HG03354 (cell line): Measurements from ENCODE around the gene PHLPP1.

Experiments
- ATAC-seq: cut with Tn5 transposase; IDR thresholded peaks from one replicate; pipeline ENCODE4 v1.9.1; 2021; ENCODE audit warnings: mild to moderate bottlenecking; ENCODE audit not compliant: unreplicated experiment, poor library complexity, severe bottlenecking

Gene PHLPP1

DNA sequence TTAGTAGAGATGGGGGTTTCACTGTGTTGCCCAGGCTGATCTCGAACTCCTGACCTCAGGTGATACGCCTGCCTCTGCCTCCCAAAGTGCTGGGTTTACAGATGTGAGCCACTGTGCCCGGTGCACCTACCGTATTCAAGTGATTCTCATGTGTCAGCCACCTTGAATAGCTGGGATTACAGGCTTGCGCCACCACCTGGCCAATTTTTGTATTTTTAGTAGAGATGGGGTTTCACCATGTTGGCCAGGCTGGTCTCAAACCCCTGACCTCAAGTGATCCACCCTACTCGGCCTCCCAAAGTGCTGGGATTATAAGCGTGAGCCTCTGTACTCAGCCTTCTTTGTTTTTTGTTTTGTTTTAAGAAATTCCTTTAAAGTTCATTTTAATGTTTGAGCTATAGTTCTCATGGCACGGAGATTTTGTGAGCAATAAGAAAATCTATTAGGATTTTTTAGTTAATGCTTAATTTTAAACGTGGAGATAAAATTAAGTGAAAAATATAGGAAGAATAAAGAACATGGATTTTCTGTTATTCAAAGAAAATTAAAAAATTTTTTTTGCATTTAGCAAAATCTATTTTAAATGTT lies 242.6 kb downstream of the PHLPP1 start:
- peak; percentile 62 for ATAC-seq

DNA sequence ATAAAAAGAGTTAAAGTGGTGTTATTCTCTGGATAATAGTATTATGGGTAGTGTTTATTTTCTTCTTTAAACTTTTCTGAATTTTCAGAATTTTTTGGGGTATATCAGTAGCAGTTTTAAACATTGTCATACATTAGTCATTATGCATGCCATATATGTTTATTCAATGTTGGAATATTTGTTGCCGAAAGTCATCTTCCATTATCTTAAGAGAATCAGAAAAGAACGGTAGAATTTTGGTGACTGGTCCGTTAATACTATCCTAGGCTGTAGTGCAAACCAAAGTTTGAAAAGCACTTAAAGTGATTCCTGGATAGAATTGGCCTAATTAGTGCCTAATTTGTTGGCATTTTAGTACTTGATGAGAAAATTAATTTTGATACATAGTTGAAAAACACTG lies 244.1 kb downstream of the PHLPP1 start:
- ATAC-seq: no peak

DNA sequence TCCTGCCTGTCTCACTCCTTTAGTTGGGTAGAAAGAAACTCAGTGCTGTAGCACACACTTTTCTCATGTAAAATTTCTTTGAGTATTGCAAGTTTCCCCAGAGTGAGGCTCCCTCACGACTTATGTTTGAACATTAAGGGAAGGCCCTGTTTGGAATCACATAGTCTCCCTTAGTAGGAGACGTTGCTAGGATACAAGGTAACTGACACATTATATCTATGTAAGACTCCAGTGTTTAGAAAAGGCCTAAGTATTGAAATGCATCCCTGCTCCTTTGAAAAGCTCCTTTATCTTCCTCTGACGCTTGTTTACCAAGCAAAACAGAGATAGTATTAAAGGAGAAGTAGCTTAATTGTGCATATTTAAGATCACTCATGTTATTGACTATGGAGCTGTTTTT lies 248.2 kb downstream of the PHLPP1 start:
- no peak for ATAC-seq

DNA sequence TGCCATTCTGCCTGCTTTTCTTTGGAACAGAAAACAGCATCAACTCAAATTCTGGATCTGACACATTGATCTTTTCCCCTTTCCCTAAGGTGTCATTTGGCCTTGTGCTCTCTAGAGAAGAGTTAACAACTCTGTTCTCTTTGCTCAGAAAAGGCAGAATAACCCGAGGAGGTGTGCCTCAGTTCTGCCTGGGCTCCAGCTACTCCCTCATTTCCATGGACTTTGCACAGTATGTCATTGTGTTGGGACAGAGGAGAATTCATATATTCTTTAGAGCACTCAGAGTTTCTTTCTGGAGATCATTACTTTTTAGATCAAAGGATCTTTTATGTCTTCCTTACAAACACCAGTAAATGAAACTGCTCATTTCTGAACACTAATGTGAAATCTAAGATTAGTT lies 249.1 kb downstream of the PHLPP1 start:
- no peak for ATAC-seq

DNA sequence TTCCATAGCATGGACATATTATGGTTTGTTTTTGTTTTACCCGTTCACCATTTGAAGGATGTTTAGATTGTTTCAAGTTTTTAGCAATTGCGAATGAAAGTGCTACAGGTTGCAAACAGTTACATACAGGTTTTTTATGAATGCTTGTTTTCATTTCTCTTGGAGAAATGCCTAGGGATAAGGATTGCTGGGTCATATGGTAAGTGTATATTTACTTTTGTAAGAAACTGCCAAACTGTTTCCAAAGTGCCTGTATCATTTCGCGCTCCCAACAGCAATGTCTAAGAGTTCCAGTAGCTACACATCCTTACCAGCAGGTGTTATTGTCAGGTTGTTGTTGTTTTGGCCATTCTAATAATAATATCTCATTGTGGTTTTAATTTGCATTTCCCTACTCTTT lies 251.7 kb downstream of the PHLPP1 start:
- ATAC-seq: no peak

DNA sequence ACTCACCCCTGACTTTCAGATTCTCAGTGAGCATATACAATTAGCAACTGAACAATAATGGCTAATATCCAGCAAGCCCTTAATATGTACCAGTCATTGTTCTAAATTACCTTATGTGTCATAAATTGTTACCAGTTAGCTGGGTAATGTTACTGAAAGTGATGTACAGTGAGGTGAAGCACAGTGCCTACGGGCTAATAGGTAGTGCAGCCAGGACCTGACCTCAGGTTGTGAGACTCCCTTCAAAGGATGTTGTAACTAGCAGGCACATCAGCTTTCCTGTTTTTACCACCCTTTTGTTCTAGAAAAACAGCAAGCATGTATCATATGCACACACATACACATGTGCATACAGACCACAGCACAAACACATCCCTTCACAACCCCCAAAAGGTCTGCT lies 258.3 kb downstream of the PHLPP1 start:
- no peak for ATAC-seq

DNA sequence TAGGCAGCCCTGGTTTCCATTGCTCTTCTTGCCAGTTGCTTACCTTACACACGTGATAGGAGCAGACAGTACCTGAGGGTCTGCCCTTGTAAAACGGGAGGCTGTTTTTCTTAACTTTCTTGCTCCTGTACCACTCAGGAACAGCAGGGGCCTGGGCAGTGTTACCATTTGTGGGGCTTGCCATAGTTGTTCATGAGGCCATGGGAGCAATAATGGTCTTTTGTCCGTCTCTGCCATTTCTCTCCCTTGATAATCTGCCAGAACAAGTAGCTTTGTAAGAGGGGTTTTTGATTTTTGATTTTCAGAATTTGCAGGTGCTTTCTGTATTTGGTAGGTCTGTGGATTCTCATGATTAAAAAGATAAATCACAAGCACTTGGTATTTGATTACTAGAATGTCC lies 259.0 kb downstream of the PHLPP1 start:
- no peak for ATAC-seq

DNA sequence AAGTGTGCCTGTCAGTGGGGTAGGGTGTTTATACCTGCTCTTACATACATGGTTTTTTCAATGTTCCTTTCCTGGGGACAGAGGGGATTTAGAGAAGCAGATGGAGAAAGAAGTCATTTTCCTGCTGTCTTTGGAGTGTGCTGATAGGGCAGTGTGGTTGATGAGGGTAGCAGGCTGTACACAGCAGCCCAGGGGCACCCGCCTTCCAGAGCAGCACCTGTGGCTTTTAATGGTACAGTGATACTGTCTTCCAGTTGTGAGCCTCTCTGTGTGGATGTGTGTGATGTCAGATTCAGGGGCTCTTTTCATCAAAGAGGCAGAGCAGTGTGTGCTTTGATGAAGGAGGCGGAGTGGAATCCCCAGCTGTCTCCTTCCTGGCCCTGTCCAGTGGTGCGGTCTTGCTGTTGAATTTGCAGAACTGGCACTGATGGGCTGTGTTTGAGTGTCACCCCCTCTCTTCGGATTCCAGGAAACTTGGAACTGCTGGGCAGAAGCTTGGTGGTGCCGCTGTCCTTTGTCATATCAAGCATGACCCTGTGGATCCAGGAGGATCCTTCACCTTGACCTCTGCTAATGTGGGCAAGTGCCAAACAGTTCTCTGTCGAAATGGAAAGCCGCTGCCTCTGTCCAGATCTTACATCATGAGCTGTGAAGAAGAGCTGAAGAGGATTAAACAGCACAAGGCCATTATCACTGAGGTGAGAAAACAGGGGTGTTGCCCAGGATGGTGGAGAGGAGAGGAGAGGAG lies 259.8 kb downstream of the PHLPP1 start:
- no peak for ATAC-seq

DNA sequence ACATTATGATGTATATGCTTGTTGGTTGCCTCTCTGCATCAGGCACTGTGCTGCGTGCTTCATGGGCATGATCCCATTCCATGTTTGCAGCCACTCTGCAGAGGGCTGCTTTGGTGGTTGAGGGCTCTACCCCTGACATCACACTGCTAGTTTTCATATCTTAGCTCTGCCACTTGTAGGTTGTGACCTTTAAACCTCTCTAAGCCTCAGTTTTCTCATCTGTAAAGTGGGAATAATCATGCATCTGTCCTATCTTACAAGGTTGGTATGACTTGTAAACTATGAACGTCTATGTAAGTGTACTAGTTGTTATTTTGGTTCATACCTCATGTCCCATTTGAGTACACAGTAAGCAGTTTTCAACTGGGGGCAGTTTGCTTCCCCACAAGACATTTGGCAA lies 260.4 kb downstream of the PHLPP1 start:
- no peak for ATAC-seq

DNA sequence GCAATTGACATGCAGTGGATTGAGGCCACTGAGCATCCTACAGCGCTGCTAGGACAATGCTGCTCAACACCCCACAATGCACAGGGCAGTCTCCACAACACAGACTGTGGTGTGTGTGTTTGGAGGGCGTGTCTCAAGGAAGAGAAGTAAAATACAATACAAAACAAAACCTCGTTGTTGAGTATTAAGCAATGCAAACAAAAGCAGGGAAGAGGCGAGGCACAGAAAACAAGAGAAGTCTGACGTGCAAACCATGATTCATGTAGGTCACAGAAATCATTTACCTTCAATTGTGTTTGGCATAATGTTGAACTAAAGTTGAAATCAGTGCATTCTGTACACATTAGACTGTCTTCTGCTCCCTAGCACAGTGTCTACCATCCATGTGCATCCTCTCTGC lies 260.9 kb downstream of the PHLPP1 start:
- ATAC-seq: no peak

DNA sequence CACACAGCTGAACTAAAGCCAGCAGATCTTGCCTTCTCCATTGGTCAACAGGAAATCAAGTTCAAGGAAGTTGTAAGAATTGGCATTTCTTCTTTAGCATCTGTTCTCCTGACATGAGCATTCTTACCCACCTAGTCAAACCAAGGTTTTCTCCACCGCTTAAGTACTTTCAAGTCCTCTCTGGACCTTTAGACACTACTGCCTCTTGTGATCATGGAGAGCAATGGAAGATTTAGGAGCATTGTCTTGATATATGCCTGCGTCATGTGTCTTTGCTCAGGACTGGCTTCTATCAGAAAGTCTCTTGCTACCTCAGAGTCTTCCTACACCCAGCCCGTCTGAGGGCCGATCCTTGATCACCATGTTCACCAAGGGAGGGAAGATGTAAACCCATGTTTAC lies 262.2 kb downstream of the PHLPP1 start:
- no peak for ATAC-seq

DNA sequence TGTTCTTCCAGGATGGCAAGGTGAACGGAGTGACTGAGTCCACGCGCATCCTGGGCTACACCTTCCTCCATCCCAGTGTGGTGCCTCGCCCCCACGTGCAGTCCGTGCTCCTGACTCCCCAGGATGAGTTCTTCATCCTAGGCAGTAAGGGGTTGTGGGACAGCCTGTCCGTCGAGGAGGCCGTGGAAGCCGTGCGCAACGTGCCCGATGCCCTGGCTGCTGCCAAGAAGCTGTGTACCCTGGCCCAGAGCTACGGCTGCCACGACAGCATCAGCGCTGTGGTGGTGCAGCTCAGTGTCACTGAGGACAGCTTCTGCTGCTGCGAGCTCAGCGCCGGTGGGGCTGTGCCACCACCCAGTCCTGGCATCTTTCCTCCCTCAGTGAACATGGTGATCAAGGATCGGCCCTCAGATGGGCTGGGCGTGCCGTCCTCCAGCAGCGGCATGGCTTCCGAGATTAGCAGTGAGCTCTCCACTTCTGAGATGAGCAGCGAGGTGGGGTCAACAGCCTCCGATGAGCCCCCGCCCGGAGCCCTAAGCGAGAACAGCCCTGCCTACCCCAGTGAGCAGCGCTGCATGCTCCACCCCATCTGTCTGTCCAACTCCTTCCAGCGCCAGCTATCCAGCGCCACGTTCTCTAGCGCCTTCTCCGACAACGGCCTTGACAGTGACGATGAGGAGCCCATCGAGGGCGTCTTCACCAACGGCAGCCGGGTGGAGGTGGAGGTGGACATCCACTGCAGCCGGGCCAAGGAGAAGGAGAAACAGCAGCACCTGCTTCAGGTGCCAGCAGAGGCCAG lies 263.1 kb downstream of the PHLPP1 start:
- no peak for ATAC-seq

DNA sequence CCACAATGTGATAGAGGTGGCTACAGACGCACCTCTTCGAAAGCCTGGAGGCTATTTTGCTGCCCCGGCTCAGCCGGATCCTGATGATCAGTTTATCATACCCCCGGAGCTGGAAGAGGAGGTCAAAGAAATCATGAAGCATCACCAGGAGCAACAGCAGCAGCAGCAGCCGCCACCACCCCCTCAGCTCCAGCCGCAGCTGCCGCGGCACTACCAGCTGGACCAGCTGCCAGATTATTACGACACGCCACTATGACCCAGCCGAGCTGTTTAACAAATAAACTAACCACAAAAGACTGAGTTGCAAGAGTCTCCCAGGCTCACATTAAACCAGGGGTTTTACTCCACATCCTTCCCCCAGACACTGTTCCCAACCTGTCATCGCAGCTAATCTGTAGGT lies 263.8 kb downstream of the PHLPP1 start:
- ATAC-seq: no peak

DNA sequence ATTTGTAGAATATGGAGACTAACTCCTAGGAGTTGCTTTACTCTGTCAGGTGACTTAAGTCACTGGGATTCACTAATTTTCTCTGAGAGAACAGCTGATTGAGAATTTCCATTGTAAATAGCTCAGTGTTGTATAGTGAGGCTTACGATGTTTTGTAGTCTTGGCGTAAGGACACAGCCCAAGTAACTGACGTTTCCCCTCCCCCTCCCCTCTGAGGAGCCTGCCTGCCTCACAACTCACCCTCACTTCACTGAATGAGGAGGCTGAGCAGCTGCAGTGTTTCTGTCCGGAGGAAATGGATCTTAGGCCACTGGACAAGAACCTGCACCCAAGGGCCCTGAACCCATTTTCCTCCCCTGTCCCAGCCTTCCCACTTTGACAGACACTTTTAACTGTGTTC lies 264.6 kb downstream of the PHLPP1 start:
- ATAC-seq: no peak

DNA sequence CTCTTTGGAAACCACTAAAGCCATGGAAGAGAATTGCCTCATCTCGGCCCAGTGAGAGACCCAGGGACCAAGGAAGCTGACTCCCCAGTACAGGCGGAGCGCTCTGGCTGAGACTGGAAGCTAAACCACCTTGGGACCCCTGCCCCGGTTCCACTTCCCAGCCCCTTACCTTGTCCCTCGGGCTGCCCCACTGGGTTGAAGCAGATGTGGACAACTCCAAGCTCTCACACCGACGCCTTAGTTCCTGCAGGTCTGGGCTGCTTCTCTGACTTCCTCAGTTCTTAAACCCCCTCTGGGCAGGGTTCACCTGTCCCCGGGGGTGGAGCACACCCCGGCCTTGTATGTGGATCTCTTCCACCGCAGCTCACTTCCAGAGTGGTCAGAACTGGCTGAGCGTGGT lies 266.2 kb downstream of the PHLPP1 start:
- ATAC-seq: no peak

DNA sequence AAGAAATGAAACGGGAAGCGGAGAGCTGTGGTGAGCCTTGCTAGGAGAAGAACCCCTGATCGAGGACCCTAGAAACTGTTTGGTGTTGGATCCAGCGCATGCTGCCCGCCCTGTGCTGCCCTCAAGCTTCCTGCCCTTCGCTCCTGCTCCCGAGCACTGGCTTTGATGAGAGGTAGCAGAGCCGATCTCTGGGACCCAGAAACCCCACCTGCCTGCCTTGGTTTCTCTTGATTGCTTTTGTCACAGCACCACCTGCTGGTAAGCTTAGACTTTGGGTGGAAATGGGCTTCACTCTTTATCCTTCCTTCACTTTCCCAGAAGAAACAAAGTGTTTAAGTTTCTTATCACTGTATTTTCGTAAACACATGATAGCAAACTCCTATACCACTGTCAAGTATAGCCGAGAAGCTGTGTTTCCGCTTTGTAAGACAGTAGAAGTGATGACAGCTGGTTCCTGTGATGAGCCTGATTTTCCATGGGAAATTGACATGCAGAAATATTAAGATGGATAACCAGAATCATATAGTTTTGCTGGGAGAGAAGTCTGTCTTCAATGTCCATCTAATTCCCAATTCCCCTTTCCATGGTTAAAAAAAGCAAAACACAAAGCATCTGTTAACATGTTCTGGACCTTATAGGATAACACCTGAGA lies 267.4 kb downstream of the PHLPP1 start:
- ATAC-seq: peak; percentile 49

DNA sequence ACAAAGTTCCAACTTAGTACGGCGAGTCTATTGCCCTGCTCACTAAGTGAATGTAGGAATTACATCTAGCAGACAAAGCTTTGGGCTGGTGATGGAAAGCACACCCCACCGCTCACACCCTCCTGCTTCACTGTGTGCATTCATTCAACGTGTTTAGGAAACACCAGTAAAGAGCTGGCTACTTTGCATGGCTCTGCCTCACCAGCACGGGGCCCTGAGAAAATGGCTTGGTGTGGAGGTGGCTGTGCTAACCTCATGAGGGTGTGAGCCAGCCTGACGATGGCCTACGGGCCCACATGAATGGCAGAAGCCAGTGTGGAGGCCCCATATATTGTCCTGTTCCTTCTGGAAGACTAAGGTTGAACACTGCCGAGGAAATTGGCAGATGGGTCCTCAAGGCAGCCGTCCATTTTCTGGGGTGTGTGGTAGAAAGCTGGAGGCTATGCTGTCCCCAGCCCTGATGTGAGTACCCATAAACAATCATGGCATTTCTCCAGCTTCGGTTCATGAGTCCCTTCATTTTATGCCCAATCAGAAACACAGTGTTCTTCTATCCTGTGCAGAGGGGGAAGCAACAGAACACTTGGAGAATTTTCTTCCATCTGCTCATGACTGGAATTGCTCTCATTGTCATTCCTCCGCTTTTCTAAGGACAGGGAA lies 269.4 kb downstream of the PHLPP1 start:
- no peak for ATAC-seq

DNA sequence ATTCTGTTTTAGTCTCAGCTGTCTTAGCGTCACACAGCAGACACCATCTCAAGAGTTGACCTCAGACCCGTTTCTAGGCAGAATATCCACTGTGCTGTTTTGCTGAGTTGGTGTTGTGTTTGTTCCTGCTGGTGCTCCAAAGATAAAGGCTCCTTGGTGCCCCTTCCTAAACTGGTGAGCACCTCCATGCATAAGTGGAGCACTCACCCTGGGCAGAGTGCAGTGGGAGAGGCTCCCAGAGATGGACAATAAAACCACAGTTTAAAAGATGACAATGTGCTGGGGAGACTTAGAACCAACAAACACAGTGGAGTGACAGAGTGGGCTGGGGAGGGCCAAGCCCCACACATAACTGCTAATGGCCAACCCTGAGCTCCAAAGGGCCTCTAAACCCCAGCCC lies 271.1 kb downstream of the PHLPP1 start:
- ATAC-seq: no peak

DNA sequence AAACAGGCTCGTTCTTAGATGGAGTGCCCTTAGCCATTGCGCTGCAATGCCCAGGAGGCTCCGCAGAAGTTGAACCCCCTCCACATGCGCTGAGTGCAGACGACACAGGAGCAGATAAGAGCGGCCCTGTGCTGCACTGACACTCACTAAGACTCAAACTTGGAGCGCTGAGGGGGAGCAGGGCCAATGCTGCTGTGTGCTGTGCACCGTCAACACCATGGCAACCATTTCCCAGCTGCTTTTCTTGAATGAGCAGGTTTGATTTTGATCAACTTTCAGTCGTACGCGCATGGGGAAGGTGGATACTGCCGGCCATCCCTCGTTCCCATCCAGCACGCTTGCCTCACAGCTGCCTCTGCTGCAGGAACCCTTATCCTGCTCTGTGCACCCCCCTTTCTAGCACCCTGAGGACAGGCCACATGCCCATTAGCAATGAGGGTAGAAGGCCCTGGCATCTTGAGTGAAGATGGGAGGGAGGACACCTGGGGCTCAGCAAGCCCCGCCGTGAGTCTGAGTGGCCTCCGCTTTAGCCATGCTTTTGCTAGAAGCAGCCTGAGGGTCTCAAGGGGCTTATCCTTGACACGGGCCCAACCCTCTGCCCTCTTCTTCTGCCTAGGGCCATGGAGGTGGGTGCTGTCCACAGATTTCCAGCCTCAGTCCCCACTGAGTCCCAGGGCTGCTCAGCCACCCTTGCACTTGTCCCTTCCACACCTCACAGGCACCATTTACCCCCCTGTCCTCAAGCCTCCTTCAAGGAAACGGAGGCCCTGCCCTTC lies 271.9 kb downstream of the PHLPP1 start:
- no peak for ATAC-seq
